Activated naive CD8-positive, alpha-beta T cell treated with anti-CD3 and anti-CD28 coated beads, Interleukin-2, amount 50 U/mL, for 16 hours (primary cell): ENCODE measurements around the gene PRC1.

Experiments
- DNase-seq: peaks from one replicate; pipeline ENCODE4 v3.0.0-alpha.2; 2020; ENCODE audit warnings: low read depth, low spot score

Gene PRC1

DNA sequence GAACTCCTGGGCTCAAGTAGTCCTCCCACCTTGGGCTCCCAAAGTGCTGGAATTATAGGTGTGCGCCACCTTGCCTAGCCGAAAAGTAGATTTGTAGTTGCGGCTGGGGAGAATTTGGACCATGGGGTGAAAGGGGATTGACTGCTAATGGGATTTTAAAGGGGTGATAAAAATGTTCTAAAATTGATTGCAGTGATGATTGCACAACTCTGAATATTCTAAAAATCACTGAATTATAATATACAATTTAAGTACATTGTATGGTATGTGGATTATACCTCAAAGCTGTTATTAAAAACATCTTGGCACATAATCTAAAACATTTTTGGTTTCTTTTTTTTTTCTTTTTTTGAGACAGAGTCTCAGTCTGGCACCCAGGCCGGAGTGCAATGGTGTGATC, 3.9 kb downstream of the PRC1 start:
- no peak for DNase-seq

GRCh38 chr15:90989040-90989768, 5.1 kb downstream of the PRC1 start:
- DNase-seq = no peak

GRCh38 chr15:90988296-90988695, 6.0 kb downstream of the PRC1 start:
- no peak for DNase-seq

DNA sequence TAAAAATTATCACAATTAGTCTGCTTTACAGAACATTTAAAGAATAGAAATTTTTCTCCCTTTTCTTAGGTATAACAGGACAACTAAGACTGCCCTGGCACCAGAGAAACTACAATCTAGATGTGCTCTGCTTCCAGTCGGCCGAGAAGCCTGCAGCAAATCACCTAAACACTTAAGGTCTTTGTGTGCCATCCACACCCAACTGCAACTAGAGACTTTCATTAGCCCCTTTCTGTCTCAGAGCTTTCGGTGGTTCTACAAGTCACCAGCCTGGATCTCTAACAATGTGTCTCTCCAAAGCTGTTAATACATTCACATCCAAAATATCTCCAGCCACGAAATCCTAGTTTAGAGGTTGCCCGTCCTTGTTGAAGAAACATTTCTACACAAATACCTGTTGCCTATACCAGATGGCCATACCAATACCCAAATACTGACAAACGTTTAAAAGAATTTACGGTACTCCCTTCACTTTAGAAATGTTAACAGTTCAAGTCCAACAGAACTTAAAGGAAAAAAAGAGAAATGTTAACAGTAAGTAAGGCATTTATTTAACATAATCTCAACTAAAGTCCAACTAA, 6.7 kb downstream of the PRC1 start:
- no peak for DNase-seq

GRCh38 chr15:90986790-90987507, 7.4 kb downstream of the PRC1 start:
- DNase-seq = no peak

DNA sequence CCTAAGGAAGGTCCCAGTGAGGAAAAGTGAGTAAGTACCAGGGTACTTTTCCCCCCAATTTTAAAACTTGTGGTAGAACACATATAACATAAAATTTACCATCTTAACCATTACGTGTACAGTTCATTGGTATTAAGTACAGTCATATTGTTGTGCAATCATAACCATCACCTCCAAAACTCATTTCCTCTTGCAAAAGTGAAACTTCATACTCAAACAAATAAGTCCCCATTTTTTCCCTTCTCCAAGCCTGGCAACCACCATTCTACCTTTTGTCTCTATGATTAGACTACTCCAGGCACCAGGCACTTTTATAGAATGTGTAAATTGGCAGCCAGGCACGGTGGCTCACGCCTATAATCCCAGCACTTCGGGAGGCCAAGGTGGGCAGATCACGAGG, 12.2 kb downstream of the PRC1 start:
- DNase-seq = no peak

DNA sequence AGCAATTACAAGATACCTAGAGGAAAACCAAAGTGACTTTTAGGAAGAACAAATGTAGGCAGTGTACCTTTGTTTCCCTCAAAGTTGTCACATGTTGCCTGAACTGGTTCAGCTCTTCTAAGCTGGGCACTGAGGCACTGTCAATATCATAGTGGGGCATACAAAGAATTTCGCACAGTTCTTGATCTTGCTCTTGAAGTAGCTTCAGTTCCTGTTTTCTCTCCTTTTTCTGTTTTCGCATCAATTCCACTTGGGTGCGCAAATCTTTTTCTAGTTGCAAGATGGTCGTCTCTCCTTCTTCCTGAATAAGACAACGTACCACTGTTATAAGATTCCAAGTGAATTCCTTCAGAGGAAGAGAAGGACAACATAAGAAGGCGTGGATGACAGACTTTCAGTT, 12.7 kb downstream of the PRC1 start:
- no peak for DNase-seq

GRCh38 chr15:90979582-90979981, 14.8 kb downstream of the PRC1 start:
- no peak for DNase-seq

GRCh38 chr15:90974216-90974615, 20.1 kb downstream of the PRC1 start:
- no peak for DNase-seq

GRCh38 chr15:90972133-90972532, 22.2 kb downstream of the PRC1 start:
- no peak for DNase-seq

GRCh38 chr15:90970274-90970673, 24.1 kb downstream of the PRC1 start:
- DNase-seq = no peak

GRCh38 chr15:90968434-90968833, 25.9 kb downstream of the PRC1 start:
- DNase-seq = no peak

- DNase-seq = no peak
These were observed 27.1 kb downstream of the PRC1 start for GRCh38 chr15:90967206-90967605.

DNA sequence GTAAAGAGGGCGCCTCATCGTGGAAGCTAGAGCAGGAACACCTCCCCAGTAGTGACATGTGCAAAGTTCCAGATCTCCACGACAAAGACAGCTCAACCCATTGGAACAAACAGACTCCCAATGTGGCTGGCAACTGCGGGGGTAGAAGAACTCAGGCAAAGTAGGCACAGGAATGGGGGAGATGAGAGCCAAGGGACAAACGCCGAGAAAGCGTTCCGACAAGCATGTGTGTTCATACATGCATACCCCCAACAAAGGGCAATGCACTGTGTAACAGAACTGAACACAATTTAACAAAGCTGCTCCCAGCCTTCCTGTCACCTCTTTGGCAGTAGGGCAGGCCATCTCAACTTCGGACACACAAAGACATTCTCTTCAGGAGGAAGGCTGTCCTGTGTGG, 28.1 kb downstream of the PRC1 start:
- no peak for DNase-seq

DNA sequence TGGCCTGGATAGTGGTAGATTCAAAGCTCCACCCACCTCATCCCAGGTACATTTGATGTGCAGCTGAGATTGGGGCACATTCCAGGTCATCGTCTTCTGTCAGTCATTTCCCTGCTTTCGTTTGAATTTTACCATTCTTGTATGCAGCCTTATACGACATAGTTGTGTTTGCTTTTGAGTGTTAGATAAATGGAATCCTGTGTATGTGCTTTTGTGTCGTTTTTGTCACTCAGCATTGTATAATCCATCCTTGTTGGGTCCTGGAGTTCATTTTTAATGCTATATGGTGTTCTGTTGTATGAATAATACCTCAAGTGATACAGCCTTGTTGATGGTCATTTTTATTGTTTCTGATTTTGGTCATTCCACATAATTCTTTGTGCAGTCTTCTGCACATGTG, 32.3 kb downstream of the PRC1 start:
- DNase-seq = no peak

DNA sequence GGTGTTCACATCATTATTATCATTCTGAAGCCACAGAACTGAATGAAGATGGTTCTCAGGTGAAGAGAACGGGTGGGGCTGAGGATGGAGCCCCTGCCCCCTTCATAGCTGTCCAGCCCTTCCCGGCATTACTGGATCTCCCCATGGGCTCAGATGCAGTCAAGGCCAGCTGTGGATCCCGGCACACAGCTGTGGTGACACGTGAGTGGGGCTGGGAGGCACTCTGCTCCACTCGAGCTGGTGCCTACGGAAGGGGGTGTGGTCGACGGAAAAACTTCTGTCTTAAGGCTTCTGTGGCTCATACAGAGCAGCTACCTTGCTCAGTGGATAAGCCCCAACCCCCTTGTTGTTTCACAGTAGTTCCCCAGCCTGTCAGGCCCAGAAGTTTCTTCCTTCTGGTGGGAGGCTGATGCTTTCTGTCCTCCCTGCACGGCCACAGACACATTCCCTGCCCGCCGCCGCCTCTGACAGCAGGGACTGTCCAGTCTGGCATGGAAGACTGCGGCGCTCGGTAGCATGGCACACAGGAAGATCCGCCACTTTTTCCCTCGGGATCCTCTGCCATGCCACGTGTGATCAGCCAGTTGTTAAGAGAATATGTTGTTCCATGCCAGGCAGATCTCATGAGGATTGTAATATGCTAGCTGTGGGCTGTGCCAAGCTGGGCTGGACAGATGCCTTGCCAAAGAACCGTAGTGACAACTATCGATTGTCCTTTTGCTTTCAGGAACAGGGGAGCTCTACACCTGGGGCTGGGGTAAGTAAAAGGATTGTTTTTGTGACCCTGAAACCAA, 33.8 kb downstream of the PRC1 start:
- DNase-seq = no peak

GRCh38 chr15:90959894-90960293, 34.4 kb downstream of the PRC1 start:
- DNase-seq = no peak

- DNase-seq = no peak
These were observed 35.2 kb downstream of the PRC1 start for GRCh38 chr15:90959028-90959595.

DNA sequence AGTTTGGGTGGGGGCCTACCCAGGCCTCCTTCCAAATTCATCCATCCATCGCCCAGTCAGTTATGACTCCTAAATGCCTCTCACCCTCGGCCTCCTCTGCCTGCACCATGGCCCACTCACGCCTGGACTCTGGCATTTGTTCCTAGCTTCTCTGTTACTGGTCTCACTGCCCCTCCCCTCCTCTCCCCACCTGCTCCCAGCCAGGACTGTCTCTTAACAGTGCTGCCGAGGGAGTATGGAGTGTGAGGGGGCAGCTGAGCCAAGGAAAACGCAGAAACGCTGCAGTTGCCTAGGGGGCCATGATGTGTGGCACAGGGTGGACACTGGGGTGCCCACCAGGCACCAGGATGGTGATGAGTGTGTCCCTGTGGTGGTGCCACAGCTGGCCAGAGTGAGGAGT, 36.5 kb downstream of the PRC1 start:
- no peak for DNase-seq

DNA sequence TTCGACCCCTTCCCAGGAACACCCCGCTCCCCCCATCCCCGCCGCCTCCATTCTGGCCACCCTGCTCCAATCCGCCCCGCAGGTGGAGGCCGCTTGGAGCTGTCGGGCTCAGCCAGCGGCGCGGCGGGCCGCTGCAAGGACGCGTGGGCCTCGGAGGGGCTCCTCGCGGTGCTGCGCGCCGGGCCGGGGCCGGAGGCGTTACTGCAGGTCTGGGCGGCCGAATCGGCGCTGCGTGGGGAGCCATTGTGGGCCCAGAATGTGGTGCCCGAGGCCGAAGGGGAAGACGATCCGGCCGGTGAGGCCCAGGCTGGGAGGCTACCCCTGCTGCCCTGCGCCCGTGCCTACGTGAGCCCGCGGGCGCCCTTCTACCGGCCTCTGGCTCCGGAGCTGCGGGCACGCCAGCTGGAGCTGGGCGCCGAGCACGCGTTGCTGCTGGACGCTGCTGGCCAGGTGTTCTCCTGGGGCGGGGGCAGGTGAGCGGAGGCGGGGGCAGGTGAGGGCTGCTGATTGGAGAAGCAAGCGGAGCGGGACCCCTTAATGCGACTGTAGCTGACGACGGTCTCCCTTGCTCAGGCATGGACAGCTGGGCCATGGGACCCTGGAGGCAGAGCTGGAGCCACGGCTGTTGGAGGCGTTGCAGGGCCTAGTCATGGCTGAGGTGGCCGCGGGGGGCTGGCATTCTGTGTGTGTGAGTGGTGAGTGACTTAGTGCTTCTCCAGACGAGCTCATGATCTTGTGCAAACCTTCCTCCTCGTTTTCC, 37.1 kb downstream of the PRC1 start:
- DNase-seq = no peak
